Activated T-cell treated with anti-CD3 and anti-CD28 coated beads, Interleukin-2, amount 50 U/mL, for 1 hour (primary cell): ENCODE results near the gene BATF.

Experiments
- DNase-seq: peaks from one replicate; pipeline ENCODE4 v3.0.0-alpha.2; 2020

BATF gene

DNA sequence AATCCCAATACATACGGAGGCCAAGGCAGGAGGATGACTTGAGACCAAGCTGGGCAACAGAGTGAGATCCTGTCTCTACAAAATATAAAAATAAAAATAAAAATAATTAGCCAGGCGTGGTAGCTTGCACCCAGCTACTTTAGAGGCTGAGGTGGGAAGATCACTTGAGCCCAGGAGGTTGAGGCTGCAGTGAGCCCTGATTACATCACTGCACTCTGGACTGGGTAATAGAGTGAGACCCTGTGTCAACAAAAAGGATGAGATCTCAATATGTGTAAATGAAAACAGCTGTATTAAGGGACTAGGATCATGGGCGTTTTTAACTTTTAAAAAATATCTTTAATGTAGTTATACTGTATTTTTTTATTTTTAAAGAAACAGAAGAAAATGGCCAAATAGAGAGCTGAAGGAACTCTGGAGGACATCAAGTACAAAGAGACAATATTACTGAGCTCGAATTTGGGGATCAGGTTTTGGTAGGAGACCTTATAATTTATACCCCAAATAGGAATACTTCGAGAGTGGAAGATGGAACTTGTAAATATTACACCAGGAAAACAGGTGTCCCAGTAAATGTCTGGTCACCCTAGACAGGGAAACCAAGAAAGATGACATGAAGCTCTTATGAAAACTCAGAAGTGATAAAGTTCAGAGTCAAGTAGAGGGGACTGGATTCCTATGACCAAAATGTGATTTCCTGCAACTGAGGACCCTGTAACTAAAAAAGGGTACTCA is 13.1 kb downstream of the BATF start:
- DNase-seq, result no peak

DNA sequence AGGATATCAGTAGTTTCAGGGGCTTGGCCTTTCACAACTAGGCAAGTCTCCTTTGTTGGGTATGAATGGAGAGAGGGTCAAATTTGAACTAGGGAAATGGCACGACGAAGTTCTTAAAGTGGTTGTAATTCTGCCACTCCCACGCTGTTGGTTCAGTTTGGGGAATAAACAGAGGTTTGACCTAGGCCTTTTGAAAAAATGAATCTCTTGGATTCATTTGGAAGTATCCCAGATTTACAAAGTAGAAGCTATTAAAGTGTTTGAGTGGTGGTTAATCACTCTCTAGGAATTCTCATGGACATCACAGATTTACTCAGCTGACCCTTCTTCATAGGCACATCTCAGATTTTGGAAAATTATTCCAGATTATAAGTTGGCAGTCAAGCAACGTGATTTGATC is 14.8 kb downstream of the BATF start:
- DNase-seq, result no peak

DNA sequence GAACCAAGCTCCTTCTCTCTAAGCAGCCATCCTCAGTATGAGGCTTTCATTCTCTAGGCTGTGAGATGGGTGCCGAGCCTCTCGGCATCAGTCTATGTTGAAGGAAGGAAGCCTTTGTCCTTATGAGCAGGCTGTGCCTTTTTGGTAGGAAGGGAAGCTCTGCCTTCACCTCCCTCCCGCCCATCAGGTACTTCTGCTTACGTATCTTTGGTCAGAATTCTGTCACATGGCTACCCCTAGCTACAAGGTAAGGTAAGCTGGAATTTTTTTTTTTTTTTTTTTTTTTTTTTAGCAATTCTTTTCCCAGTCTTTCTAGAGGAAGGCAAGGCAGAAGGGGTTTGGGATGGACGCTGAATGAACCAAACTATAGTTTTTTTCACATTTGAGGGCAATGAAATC is 16.9 kb downstream of the BATF start:
- no peak for DNase-seq

DNA sequence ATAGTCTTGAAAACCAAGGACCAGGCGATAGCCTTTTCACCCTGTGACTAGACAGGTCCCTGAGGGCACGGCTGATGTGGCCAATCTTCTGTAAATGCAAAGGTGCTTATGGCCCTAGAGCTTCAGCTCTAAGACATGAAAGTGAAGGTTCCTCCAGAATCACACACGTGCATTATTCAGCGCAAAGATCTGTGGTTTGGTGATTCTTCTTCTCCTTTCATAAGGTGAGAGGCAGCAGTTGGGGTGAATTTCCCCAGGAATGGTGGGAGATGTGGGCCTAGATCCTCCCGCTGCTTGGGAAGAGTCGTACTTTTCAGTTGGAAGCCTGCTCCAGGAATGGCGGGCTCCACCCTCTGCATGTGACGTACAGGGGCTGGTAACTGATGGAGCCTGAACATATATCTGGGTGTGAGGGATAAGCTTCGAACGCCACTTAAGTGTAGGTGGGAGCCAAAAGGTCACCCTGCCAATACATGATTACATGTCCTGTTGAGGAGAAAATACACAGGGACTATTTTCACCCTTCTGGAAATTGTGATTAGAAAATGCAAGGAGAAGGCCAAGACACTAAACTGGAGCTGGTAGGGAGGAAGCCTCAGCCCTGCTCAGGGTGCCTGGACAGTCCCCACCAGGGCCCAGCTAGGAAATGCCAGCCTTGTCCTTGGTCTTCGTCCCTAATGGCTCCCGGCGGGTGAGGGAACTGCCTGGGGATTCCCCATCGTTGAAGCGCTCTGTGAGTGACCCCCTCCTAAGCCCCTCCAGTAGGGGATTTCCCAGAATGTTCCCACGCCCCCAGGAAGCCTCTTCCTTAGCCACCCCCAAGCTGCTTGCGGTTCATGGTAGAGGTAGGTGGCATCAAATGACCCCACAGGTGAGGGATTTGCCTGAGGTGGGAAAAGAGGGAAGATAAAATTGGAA is 17.6 kb downstream of the BATF start:
- DNase-seq, result no peak

DNA sequence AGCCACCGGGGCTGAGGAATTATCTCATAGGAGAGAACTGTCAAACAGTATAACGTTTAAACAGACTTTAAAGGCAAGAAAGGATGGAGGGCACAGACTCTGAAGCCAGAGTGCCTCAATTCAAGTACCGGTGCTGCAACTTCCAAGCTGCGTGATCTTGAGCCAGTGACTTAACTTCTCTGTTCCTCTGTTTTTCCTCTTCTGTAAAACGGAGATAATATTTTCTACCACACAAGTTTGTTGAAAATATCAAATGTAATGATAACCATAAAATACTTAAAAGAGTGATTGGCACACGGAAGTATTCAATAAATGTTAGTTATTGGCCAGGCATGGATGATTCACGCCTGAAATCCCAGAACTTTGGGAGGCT is 18.2 kb downstream of the BATF start:
- DNase-seq, result no peak

DNA sequence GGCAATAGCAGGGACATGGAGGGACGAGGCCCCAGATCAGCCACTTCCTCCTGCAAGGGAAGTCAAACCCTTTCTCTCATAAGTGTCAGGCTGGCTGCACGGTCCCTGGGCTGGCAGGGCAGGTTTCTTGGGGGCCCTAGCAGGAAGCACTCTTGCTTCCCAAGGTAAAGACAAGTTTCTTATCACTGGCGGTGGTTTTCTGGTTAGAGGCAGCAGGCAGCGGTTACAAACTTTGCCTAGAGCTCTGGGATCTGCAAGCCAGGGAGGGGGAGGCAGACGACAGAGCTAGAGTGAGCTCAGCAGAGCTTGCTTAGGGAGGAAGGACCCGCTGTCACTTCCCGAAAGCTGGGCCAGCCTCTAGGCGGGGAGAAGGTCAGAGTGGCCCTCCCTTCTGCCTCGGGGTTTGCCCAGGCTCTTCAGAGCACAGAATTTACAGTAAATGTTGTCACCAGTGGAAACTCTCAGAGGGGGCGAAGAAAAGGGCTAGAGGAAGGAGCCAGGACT is 20.4 kb downstream of the BATF start:
- DNase-seq, result peak; percentile 73

DNA sequence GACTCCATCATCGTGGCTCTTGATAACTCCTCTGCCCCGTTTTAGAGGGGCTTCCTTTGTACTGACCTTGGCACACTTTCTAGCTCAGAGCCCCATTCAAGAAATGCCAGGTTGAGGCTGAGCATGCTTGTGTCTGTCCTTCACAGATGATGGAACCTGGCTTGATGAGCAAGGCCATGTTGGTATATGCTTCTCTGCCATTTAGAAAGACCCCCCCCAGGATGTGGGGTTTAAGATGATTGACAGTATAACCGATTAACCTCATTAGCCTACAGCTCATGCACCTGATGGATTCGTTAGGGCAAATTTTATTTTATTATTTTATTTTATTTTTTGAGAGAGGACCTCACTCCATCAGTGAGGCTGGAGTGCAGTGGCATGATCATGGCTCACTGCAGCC is 21.0 kb downstream of the BATF start:
- no peak for DNase-seq

DNA sequence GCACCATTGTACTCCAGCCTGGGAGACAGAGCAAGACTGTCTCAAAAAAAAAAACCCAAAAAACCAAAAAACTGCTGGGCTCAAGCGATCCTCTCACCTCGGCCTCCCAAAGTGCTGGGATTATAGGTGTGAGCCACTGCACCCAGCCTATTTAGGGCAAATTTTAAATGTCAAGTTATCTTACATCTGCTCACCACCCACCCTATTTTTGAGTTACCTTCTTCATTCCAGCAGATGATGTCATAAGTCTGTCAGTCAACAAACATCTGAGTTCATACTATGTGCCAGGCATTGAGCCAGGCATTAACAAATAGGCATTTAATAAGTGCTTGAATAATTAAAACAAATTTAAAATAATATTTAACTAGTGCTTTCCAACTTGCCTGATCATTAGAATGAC is 21.5 kb downstream of the BATF start:
- DNase-seq, result no peak

DNA sequence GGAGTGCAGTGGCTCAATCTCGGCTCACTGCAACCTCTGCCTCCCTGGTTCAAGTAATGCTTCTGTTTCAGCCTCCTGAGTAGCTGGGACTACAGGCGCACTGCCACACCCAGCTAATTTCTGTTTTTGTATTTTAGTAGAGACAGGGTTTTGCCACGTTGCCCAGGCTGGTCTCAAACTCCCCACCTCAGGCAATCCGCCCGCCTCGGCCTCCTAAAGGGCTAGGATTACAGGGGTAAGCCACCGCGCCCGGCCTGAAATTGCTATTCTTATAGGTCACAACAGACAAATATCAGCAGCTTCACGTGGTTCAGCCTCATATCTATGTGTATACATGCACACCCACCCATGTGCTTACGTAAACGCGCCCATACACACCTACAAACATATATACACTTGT is 23.6 kb downstream of the BATF start:
- DNase-seq, result no peak

DNA sequence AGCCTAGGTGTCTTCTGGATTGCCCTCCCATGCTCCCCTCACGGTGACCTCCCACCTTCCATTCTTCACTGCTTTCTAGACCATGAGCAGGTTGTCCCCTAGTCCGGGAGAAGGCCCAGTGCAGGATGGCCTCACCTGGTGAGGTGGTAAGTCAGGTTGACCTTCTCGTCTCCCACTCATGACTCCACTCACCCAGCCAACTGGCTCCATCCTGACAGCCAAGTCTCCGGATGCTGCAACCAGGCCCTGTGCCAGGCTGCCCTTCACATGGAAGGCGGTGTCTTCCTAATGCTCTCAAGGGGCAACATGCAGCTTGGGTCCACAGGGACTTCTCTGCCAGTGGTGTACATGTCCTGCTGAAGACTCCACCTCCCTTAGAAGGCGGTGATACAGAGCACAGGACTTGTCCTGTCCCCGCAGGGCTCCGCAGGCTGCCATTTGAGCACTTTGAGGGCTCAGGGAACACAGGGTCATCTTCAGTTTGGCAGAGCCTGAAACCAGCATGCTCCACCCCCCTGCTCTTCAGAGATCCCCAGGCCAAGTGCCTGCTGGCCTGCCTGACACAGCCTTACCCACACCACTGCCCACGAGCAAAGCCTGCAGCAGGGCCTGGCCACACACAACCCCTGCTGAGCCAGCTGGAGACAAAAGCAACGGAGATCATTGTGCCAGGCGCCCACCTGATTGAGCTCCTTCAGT is 25.4 kb downstream of the BATF start:
- DNase-seq, result no peak

DNA sequence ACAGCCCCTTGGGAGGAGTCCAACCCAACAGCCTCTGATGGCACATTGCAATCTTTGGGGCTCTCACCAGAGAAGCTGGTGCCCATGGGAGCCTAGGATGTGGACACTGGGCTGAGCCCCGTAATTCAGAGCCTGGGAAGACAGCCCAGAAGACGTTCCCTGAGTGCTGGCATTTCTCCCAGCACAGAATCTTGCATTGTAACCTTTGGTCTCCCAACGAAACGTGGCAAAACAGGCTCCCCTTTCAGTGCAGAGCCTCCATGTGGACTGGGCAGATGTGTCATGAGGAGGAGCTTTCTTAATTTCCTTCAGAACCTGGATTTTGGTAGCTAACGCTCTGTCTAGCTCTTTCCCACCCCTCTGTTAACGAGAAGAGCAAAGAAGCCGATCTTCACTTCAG is 26.3 kb downstream of the BATF start:
- no peak for DNase-seq

DNA sequence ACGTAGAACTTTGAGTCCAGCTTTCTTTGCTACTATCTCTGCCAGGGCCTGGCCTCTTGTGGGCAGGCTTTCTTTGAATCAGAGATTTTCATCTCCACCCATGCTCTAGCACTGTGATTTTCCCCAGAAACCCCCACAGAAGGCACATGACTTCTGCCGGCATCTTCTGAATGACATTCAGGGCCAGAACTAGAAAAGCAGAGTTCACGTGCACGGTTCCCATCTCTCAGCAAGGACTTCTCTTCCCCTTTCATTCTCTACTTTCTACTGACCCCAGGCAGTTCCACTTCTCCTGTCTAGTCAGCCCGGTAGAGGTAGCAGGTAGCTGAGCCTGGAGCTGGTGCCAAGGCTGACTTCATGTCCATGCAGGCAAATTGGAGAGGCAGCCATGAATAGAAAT is 26.9 kb downstream of the BATF start:
- no peak for DNase-seq

DNA sequence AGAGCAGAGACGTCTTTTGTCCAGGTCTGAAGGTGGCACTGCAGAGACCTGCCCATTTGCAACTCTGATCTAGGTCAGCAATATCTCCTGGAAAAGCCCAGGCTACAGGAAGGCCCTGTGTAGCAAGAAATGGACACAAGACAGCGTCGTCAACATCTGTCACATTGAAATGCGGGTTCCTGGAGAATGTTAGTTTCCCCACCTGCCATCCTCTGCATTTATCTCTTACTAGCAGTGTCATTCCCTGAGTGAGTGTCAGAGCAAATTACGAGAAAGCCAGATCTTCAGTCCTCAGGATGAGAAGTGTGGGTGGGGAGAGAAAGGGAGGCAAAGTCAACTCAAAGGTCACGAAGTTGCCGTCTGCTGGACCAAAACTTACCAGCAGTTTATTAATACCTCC is 28.8 kb downstream of the BATF start:
- no peak for DNase-seq

DNA sequence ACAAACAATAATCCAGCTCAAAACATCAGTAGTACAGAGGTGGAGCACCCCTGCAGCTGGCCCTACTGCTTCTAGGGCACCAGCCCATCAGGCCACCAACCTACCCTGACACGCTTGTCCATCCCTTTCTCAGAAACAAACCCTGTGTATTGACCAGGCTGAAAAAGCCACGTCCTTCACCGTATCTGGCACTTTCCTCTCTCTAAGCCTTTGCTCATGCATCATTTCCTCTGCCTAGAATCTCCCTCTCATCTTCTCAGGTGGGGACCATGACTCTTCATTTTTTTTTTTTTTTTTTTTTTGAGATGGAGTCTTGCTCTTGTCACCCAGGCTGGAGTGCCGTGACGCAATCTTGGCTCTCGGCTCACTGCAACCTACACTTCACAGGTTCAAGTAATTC is 30.9 kb downstream of the BATF start:
- no peak for DNase-seq

DNA sequence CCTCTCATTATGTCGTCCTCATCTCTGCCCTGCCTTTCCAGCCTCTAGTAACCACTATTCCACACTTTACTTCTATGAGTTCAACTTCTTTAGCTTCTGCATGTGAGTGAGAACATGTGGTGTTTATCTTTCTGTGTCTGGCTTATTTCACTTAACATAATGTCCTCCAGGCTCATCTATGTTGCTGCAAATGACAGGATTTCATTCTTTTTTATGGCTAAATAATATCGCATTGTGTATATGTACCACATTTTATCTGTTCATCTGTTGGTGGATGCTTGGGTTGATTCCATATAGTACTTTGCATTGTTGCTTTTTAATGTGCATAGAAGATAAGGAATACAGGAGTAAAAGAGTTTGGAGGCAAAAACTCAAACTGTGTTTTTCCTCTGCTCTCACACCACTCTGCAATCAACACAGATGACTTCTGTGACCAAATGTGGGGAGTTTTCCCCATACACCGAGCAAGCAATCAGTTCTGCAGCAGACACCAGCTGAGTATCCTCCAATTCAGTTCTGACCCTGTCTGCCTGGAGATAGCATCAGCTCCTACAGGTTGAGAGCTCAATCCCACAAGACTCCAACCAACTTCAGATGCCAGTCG is 31.6 kb downstream of the BATF start:
- no peak for DNase-seq

DNA sequence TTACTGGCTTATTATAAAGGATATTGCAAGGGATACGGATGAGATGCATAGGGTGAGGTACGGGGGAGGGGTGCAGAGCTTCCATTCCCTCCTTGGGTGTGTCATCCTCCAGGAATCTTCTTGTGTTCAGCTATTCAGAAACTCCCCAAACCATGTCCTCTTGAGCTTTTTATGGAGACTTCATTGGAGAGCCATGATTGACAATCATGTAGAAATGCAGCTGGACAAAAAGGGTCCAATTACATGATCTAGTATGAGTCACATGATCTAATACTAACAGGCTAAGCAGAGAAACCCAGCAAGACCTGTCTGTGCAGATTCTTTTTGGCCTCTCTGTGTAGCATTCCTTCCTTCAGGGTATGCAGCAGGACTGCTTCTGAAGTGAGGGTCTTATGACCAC is 32.2 kb downstream of the BATF start:
- no peak for DNase-seq

DNA sequence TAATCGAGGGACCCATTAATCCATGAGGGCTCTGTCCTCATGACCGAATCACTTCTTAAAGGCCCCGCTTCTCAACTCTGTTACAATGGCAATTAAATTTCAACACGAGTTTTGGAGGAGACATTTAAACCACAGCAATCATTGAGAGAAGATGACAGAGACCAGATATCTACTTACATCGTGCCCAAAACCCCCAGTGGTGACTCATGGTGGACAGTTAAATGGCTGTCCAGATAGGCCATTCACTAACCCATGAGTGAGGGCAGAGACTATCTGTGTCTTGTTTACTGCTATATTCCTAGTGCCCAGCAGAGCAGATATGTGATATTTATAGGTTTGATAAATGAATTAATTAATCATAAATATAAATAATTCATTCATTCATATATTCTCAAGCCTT is 36.2 kb downstream of the BATF start:
- no peak for DNase-seq

DNA sequence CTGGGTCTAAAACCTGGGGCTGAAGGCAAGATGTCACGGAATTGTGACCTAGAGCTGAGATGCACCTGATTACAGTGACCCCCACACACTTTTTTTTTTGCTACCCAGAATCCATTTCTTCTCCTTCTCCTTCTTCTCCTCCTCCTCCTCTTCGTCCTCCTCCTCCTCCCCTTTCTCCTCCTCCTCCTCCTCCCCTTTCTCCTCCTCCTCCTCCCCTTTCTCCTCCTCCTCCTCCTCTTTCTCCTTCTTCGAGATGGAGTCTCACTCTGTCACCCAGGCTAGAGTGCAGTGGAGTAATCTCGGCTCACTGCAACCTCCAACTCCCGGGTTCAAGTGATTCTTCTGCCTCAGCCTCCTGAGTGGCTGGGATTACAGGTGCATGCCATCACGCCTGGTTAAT is 36.8 kb downstream of the BATF start:
- DNase-seq, result no peak

DNA sequence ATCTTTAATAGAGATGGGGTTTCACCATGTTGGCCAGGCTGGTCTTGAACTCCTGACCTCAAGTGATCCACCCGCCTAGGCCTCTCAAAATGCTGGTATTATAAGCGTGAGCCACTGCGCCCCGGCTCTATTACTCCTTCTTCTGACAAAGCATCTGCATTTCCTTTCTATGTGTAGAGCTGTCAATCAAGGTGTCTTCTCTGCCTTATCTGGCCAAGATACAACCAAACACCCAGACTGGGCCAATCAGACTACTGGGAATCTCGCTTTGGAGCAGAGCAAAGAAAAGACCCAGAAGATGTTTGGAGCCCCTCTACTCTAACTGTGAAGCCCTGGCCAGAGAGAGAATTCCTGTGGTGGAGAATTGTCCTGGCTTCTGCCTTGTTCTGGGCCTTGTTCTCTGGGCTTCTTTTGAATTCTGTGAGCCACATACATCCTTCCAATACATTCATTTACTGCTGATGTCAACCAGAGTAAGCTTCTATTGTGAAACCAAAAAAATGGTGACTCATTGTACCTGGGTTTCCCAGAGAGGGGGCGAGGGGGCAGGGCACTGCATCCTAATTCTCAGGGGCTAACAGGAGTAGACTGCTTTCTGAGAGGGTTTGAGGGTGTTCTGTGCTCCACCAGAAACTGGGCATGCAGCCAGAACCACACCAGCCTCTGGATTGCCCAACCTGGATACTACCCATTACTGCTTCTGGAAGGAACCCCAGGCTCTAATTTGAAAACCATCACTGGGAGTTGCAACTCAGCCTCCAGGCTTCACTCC is 37.4 kb downstream of the BATF start:
- no peak for DNase-seq

DNA sequence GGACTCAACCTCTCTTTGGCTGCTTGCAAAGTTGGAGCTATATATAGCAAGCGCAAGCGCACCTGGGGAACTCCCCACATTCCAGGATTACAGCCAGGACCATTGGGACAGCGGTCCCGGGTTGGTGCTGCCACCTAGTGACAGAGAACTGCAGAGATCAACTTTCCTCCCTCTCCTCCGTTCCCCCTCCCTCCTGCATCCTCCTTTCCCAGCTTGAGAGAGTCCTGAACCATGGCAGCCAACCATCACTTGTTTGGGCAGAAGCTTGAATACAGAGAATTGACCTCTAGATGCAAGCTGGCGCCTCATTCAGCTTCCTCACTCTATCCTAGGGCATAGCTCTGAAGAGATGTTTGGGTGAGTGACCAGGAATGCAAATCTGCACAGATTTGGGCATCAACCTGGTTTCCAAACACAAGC is 38.8 kb downstream of the BATF start:
- peak; percentile 58 for DNase-seq

DNA sequence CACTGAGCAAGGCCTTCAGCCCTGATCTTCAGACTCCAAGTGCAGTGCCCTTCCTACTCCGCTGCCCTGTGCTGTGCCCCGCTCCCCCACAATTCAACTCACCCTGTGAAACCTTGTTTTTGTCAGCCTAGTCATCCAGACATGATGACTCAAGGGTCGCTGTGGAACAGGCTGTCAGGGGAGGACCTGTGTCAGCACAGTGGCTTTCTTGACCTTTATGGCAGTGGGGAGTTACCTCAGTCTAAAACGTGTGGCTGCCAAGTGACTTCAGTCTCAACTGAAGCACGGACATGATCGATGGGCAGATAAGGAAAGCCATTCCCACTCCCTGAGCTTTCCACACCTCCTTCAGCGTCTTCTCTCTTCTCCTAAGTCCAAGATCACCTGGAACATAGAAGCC is 39.8 kb downstream of the BATF start:
- no peak for DNase-seq

DNA sequence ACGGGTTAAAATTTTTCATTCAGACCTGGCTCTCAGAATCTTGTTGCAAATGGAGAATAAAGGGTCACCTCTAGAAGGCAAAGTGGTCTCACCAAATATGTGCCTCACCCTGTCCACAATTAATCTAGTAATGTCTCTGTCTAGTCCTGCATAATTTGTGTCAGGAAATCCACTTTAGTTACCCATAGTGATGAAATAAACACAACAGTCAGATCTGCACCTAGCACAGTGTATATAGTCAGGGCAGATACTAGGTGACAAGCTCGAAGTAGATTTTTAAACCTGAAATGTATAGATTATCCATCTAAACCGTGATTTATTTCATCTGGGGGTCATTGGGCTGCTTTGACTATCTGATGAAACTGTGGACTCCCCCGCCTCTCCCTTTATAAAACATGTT is 40.2 kb downstream of the BATF start:
- DNase-seq, result no peak
